Endodermal cell (in vitro differentiated cells): Measurements from ENCODE around the gene RETN. TPM values are rescaled to one million over a fixed set of nuclear protein-coding genes. Genes with fewer than 3 reads are reported as not detected.

Experiments
- DNase-seq: peaks from one replicate; pipeline ENCODE4 v3.0.0-alpha.2; 2017
- H3K27ac ChIP-seq: 2 replicates; pipeline ENCODE4 v1.5.1; 2013; ENCODE audit warnings: mild to moderate bottlenecking, low read depth, low read length, moderate library complexity
- H3K27me3 ChIP-seq: 2 replicates; pipeline ENCODE4 v1.6.1; 2013; ENCODE audit warnings: mild to moderate bottlenecking, low read length, moderate library complexity; ENCODE audit not compliant: insufficient read depth, control insufficient read depth, poor library complexity, severe bottlenecking
- H3K36me3 ChIP-seq: 2 replicates; pipeline ENCODE4 v1.7.0; 2013; ENCODE audit warnings: mild to moderate bottlenecking, low read length, moderate library complexity; ENCODE audit not compliant: control insufficient read depth, insufficient read depth
- H3K4me1 ChIP-seq: one replicate; pipeline ENCODE4 v1.7.0; 2013; ENCODE audit warnings: low read length; ENCODE audit not compliant: control insufficient read depth, insufficient read depth
- H3K4me3 ChIP-seq: 2 replicates; pipeline ENCODE4 v1.5.1; 2013; ENCODE audit warnings: mild to moderate bottlenecking, low read length, moderate library complexity
- H3K9ac ChIP-seq: 2 replicates; pipeline ENCODE4 v1.6.1; 2013; ENCODE audit warnings: mild to moderate bottlenecking, low read length, moderate library complexity; ENCODE audit not compliant: poor library complexity, severe bottlenecking; ENCODE audit errors: extremely low read depth
- H3K9me3 ChIP-seq: 2 replicates; pipeline ENCODE4 v1.6.1; 2013; ENCODE audit warnings: mild to moderate bottlenecking, low read length, moderate library complexity; ENCODE audit not compliant: control insufficient read depth
- H3K27ac Mint-ChIP-seq: 2 replicates; pipeline ENCODE4 v1.8.0; 2020; ENCODE audit warnings: mixed read lengths
- H3K27me3 Mint-ChIP-seq: 2 replicates; pipeline ENCODE4 v1.8.0; 2021; ENCODE audit warnings: mild to moderate bottlenecking, mixed read lengths; ENCODE audit not compliant: insufficient read depth
- H3K36me3 Mint-ChIP-seq: 2 replicates; pipeline ENCODE4 v1.8.0; 2020; ENCODE audit warnings: low read depth, mixed read lengths
- H3K4me1 Mint-ChIP-seq: 2 replicates; pipeline ENCODE4 v1.8.0; 2020; ENCODE audit warnings: mixed read lengths
- H3K4me3 Mint-ChIP-seq: 2 replicates; pipeline ENCODE4 v1.8.0; 2020; ENCODE audit warnings: mild to moderate bottlenecking, moderate library complexity, mixed read lengths
- H3K9me3 Mint-ChIP-seq: 2 replicates; pipeline ENCODE4 v1.8.0; 2020; ENCODE audit warnings: mild to moderate bottlenecking, mixed read lengths
- CTCF ChIP-seq: fragments of 200-600 bp; sonication (generic); conservative IDR thresholded peaks from 2 replicates; pipeline ENCODE4 v1.5.0; 2021; ENCODE audit warnings: antibody characterized with exemption, mild to moderate bottlenecking
- WGBS, 2 experiments: methylation state at CpG; one replicate each; pipeline versions ENCODE4 v1.1.5 to v1.1.7; 2013; ENCODE audit warnings: missing lambda C conversion rate in 2 of 2, mixed read lengths in 1 of 2; ENCODE audit not compliant: insufficient coverage in 1 of 2, insufficient read length in 1 of 2; 5-methylcytosine and 5-hydroxymethylcytosine counted together
- total RNA-seq, 2 donors: library from RNA; stranded (reverse); fragmentation: NEBNext Ultra II Directional in 1 of 2; extraction: Animal tissue kit (Norgen Biotek cat#: 25700) in 1 of 2; gene quantifications; 2 replicates in 1 of 2; 3 replicates in 1 of 2; pipeline ENCODE4 v1.2.1, GENCODE V29; 2021

Gene RETN
- total RNA-seq, 2 donors from 2014 or later, result not detected

DNA sequence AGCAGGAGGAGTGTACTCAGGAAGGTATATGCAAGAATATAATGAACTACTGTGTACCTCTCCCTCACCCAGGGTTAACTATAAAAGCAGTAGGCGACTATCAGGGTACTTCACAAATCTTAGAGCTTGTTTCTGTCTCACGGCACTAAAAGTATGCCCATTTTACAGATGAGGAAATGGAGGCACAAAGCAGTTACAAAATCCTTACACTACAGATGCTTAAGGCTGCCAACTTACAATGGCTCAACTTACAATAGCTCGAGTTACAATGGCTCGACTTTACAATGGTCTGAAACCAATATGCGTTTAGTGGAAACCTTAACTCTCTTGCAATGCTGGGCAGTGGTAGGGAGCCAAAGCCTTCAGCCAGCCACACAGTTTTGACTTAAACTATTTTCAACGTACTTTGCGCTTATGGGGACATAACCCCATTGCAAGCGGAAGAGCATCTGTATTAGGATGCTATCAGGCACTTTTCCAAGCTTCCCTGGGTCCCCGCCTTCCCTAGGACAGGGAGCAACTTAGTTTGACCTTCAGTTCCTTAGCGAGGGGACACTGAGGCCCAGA, 29.0 kb downstream of the RETN start:
- no peaks in the 10 kb centered on the region for H3K36me3 Mint-ChIP-seq
- Histone ChIP-seq H3K9ac (no peak overlapping the region), H3K4me1 (no peaks in the 10 kb centered on the region), H3K27ac (no peak overlapping the region), H3K4me3 (no peak overlapping the region), H3K27me3 (peaks cover 11% of the 10 kb centered on the region), H3K36me3 (no peaks in the 10 kb centered on the region), H3K9me3 (no peaks in the 10 kb centered on the region)
- no peak for TF ChIP-seq CTCF
- WGBS, 2 experiments, result 66 to 69% methylated on average over 9 to 10 of the region's 10 CpGs
- no peaks in the 10 kb centered on the region for H3K4me1 Mint-ChIP-seq
- H3K27ac Mint-ChIP-seq, result no peak overlapping the region
- H3K4me3 Mint-ChIP-seq, result no peak overlapping the region
- H3K27me3 Mint-ChIP-seq, result peaks cover 25% of the 10 kb centered on the region
- no peak for DNase-seq
- H3K9me3 Mint-ChIP-seq, result no peaks in the 10 kb centered on the region

GRCh38 chr19:7698583-7698982, 29.7 kb downstream of the RETN start:
- Mint-ChIP-seq H3K27ac (no peak overlapping the region), H3K27me3 (peaks cover 26% of the 10 kb centered on the region), H3K36me3 (no peaks in the 10 kb centered on the region), H3K4me1 (no peaks in the 10 kb centered on the region), H3K9me3 (no peaks in the 10 kb centered on the region), H3K4me3 (no peak overlapping the region)
- Histone ChIP-seq H3K27ac (no peak overlapping the region), H3K36me3 (no peaks in the 10 kb centered on the region), H3K9me3 (no peaks in the 10 kb centered on the region), H3K27me3 (peaks cover 9% of the 10 kb centered on the region), H3K4me3 (no peak overlapping the region), H3K4me1 (no peaks in the 10 kb centered on the region), H3K9ac (no peak overlapping the region)
- whole genome bisulfite sequencing, 2 experiments, result 63 to 71% methylated on average over 9 to 11 of the region's 11 CpGs
- no peak for DNase-seq
- TF ChIP-seq CTCF, result no peak

DNA sequence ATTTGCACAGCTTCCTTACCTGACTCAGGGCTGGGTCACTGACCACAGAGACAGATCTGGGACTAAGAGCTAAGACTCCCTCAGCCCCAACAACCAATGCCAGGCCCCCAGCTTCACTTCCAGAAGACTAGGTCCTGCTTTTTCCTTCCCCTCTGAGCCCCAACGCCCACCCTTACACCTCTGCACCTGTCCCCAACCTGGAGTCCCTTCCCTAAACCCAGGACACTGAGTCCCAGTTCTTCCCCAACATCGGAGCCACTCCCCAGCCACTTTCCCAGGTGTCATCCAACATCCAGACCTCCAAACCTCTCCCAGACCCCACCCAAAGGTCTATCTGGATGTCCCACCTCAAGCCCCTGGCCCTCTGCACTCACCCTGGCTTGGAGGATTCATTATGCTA, 30.2 kb downstream of the RETN start:
- no peak for TF ChIP-seq CTCF
- Histone ChIP-seq H3K36me3 (no peaks in the 10 kb centered on the region), H3K9me3 (no peaks in the 10 kb centered on the region), H3K27ac (no peak overlapping the region), H3K27me3 (peaks cover 9% of the 10 kb centered on the region), H3K4me1 (no peaks in the 10 kb centered on the region), H3K9ac (no peak overlapping the region), H3K4me3 (no peak overlapping the region)
- no peak for DNase-seq
- peaks cover 28% of the 10 kb centered on the region for H3K27me3 Mint-ChIP-seq
- no peaks in the 10 kb centered on the region for H3K4me1 Mint-ChIP-seq
- H3K27ac Mint-ChIP-seq, result no peak overlapping the region
- no peak overlapping the region for H3K4me3 Mint-ChIP-seq
- 68% methylated on average over 2 of the region's 2 CpGs; no CpG with 5 or more reads in 1 of the 2 experiments for WGBS, 2 experiments
- no peaks in the 10 kb centered on the region for H3K9me3 Mint-ChIP-seq
- H3K36me3 Mint-ChIP-seq, result no peaks in the 10 kb centered on the region
